Measurements from ENCODE around the gene RGS7BP.

RGS7BP gene

GRCh38 chr5:64585646-64586045, 79.8 kb downstream of the RGS7BP start:
- FAIRE-seq: no peak
- no peak for DNase-seq (ENCODE audit: insufficient read length, low spot score)
- TF ChIP-seq POU2F2 (IDR thresholded peaks at IDR 0.05; ENCODE audit: low read depth, low read length): no peak
- TF ChIP-seq TAF1 (IDR thresholded peaks at IDR 0.05; ENCODE audit: low read depth, low read length): no peak
- TF ChIP-seq POLR2A (IDR thresholded peaks at IDR 0.05; ENCODE audit: low read depth, low read length): no peak
- TF ChIP-seq SPI1 (IDR thresholded peaks at IDR 0.05; ENCODE audit: low read depth, low read length): no peak
- no peak for TF ChIP-seq PAX5 (IDR thresholded peaks at IDR 0.05; ENCODE audit: insufficient read depth, low read length, severe bottlenecking)
- no peak for TF ChIP-seq POLR2AphosphoS5 (IDR thresholded peaks at IDR 0.05; ENCODE audit: low read depth, low read length)

- TF ChIP-seq POLR2A (IDR thresholded peaks at IDR 0.05; ENCODE audit: low read depth, low read length) (no peak), POU2F2 (IDR thresholded peaks at IDR 0.05; ENCODE audit: low read depth, low read length) (no peak), PAX5 (IDR thresholded peaks at IDR 0.05; ENCODE audit: insufficient read depth, low read length, severe bottlenecking) (no peak), SPI1 (IDR thresholded peaks at IDR 0.05; ENCODE audit: low read depth, low read length) (no peak), POLR2AphosphoS5 (IDR thresholded peaks at IDR 0.05; ENCODE audit: low read depth, low read length) (no peak), TAF1 (IDR thresholded peaks at IDR 0.05; ENCODE audit: low read depth, low read length) (no peak)
- DNase-seq (ENCODE audit: insufficient read length, low spot score): no peak
- no peak for FAIRE-seq
Observed at GRCh38 chr5:64587370-64587769, 81.6 kb downstream of the RGS7BP start.

- DNase-seq (ENCODE audit: insufficient read length, low spot score) (no peak), FAIRE-seq (no peak)
- no peak for TF ChIP-seq POLR2AphosphoS5 (IDR thresholded peaks at IDR 0.05; ENCODE audit: low read depth, low read length)
Observed at GRCh38 chr5:64592730-64593341, 87.0 kb downstream of the RGS7BP start.

DNA sequence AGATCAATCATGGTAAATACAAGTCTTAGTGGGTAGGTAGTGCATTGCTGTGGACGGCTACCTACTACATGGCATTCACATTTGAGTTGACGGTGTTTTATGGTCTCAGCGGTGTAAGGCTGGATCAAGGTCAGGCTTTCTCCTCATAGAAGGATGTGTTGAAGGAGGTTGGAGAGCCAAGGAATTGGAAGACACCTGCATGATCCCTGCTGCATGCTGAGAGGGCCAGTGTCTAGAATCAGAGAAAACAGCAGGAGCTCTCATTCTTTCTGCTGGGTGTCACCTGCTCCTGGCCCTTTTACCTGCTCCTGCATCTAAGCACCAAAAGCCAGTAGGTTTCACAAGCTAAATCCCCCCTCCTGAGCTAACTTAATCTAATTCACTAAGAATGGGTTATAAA, 88.2 kb downstream of the RGS7BP start:
- FAIRE-seq (no peak), DNase-seq (ENCODE audit: insufficient read length, low spot score) (no peak)
- TF ChIP-seq PAX5 (IDR thresholded peaks at IDR 0.05; ENCODE audit: insufficient read depth, low read length, severe bottlenecking) (no peak), SPI1 (IDR thresholded peaks at IDR 0.05; ENCODE audit: low read depth, low read length) (no peak)

DNA sequence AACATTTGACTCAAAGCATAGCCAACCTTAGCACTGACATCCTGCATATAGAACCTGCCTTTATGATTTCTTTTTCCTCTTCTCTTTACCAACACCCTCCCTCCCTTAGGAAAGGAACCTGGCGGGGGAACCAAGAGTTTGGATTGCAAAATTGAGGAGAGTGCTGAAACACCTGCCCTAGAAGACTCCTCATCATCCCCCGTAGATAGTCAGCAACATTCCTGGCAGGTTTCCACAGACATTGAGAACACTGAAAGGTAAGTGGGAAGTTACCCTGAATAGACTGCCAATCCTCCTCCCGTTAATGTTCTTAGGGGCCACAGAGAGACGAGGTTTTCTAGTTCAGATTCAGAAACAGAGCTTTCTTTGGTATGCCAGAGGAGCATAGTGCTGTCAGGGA, 88.8 kb downstream of the RGS7BP start:
- DNase-seq (ENCODE audit: insufficient read length, low spot score): no peak

DNA sequence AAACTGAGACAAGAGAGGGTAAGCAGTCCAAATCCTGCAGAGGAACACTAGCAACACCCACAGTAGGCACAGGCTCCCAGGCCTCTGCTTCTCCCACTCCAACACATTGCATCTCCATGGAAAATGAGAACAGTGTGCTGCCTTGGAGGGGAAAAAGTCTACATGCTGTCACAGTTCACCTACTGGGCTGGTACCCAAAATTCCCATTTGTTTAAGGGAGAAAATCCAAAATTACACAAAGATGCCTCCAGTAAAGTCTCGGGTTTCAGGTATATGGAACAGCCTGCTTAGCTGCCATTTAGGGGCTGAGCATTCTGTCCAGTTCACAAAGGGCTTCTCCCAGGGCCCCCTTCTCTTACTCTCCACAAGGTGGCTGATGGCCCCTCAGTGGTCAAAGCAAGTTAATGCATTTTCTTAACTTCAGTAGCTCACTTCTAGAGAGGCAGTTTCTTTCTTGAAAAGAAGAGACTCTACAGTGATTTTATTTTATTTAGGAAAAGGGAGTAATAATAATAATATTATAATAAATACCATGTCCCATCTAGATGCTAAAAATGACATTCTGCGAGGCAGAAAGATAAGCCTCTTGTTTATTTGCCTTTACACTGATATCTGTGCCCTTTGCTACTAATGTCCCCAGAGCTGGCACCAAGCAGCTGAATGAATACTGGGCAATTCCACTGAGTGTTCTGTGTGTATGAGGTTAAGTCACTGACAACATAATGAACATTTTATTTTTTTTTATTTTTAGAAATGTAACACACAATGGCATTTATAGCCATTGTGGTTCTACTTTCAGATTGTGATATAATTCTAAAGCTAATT, 89.4 kb downstream of the RGS7BP start:
- TF ChIP-seq POLR2A (IDR thresholded peaks at IDR 0.05; ENCODE audit: low read depth, low read length): no peak
- no peak for TF ChIP-seq SPI1 (IDR thresholded peaks at IDR 0.05; ENCODE audit: low read depth, low read length)
- TF ChIP-seq TAF1 (IDR thresholded peaks at IDR 0.05; ENCODE audit: low read depth, low read length): no peak
- no peak for TF ChIP-seq POU2F2 (IDR thresholded peaks at IDR 0.05; ENCODE audit: low read depth, low read length)
- DNase-seq (ENCODE audit: insufficient read length, low spot score) (no peak), FAIRE-seq (no peak)

More for the DNA sequence above, 88.8 kb downstream of the RGS7BP start:
- TF ChIP-seq POLR2A (IDR thresholded peaks at IDR 0.05; ENCODE audit: low read depth, low read length) (no peak), POLR2AphosphoS5 (IDR thresholded peaks at IDR 0.05; ENCODE audit: low read depth, low read length) (no peak), SPI1 (IDR thresholded peaks at IDR 0.05; ENCODE audit: low read depth, low read length) (no peak), PAX5 (IDR thresholded peaks at IDR 0.05; ENCODE audit: insufficient read depth, low read length, severe bottlenecking) (no peak), TAF1 (IDR thresholded peaks at IDR 0.05; ENCODE audit: low read depth, low read length) (no peak), POU2F2 (IDR thresholded peaks at IDR 0.05; ENCODE audit: low read depth, low read length) (no peak)
- no peak for FAIRE-seq

GRCh38 chr5:64599226-64599625, 93.4 kb downstream of the RGS7BP start:
- FAIRE-seq (no peak), DNase-seq (ENCODE audit: insufficient read length, low spot score) (no peak)
- TF ChIP-seq POLR2AphosphoS5 (IDR thresholded peaks at IDR 0.05; ENCODE audit: low read depth, low read length): no peak

DNA sequence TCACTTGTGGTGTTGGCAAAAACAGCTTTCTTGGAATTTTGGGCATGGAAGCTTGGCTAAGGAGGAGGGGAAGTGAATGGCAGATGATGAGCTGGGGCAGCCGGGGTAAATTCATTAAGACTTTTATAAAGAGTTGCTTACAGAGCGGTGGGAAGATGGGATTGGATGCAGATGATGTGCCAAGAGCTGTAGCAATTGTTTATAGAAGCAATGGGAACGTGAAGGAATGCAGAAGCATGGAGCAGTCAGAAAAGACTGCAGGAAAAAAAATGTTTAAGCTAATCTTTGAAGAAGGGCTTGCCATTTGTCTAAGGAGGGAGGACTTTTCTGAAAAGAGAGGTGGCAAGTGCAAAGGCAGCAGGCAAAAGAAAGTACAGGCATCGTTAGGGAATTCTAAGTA, 97.9 kb downstream of the RGS7BP start:
- TF ChIP-seq SPI1 (IDR thresholded peaks at IDR 0.05; ENCODE audit: low read depth, low read length): no peak
- no peak for TF ChIP-seq POLR2AphosphoS5 (IDR thresholded peaks at IDR 0.05; ENCODE audit: low read depth, low read length)
- TF ChIP-seq POLR2A (IDR thresholded peaks at IDR 0.05; ENCODE audit: low read depth, low read length): no peak
- TF ChIP-seq POU2F2 (IDR thresholded peaks at IDR 0.05; ENCODE audit: low read depth, low read length): no peak
- TF ChIP-seq TAF1 (IDR thresholded peaks at IDR 0.05; ENCODE audit: low read depth, low read length): no peak
- no peak for TF ChIP-seq PAX5 (IDR thresholded peaks at IDR 0.05; ENCODE audit: insufficient read depth, low read length, severe bottlenecking)
- DNase-seq (ENCODE audit: insufficient read length, low spot score): no peak
- no peak for FAIRE-seq

DNA sequence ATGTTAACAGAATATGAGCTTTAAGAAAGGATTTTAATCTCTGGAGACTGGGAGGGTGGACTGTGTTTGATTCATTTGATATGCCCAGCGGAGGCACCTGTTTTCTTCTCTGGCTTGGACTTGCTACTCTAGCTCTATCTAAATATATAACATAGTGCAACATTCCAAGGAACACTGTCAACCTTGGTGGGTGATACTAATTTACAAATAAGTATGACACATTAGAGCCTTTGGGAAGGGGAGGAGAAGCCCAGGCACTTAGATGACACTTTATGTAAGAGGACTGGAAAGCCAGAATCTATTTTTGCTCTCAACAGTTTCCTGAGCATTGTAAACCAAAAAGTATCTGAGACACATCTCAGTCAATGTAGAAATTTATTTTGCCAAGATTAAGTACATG, 101.1 kb downstream of the RGS7BP start:
- no peak for TF ChIP-seq PAX5 (IDR thresholded peaks at IDR 0.05; ENCODE audit: insufficient read depth, low read length, severe bottlenecking)
- TF ChIP-seq POLR2A (IDR thresholded peaks at IDR 0.05; ENCODE audit: low read depth, low read length): no peak
- TF ChIP-seq TAF1 (IDR thresholded peaks at IDR 0.05; ENCODE audit: low read depth, low read length): no peak
- no peak for TF ChIP-seq SPI1 (IDR thresholded peaks at IDR 0.05; ENCODE audit: low read depth, low read length)
- TF ChIP-seq POU2F2 (IDR thresholded peaks at IDR 0.05; ENCODE audit: low read depth, low read length): no peak
- no peak for TF ChIP-seq POLR2AphosphoS5 (IDR thresholded peaks at IDR 0.05; ENCODE audit: low read depth, low read length)
- FAIRE-seq (no peak), DNase-seq (ENCODE audit: insufficient read length, low spot score) (no peak)

DNA sequence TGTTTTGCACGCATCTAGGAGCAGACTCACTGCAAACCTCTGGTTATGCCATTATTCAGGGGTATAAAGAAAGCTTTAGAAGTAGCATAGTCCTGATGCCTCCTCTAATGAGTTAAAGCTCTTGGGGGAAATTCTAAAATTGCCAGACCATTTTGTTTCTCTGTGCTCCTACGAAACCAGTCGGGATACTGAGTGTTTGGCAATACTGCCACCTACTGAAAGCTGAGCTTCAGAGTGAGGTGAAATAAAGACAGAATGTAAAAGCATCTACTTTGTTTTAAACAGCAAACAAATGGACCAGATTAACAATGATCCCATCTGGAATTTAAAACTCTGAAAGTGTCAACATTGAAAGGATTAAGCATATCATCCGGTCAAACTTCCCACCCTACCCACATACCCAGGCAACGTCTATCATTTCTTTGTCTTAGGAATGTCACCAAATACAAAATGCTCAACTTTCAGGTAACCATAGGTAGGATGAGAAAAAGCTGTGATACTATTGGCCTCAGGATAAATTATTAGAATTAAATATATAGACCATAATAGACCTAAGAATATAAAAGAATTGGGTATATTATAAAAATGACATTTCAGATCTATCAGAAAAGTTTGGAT, 106.6 kb downstream of the RGS7BP start:
- TF ChIP-seq TAF1 (IDR thresholded peaks at IDR 0.05; ENCODE audit: low read depth, low read length) (no peak), SPI1 (IDR thresholded peaks at IDR 0.05; ENCODE audit: low read depth, low read length) (no peak), POLR2AphosphoS5 (IDR thresholded peaks at IDR 0.05; ENCODE audit: low read depth, low read length) (no peak), POU2F2 (IDR thresholded peaks at IDR 0.05; ENCODE audit: low read depth, low read length) (no peak), POLR2A (IDR thresholded peaks at IDR 0.05; ENCODE audit: low read depth, low read length) (no peak), PAX5 (IDR thresholded peaks at IDR 0.05; ENCODE audit: insufficient read depth, low read length, severe bottlenecking) (no peak)
- FAIRE-seq: no peak
- DNase-seq (ENCODE audit: insufficient read length, low spot score): no peak

All from GM12891 (cell line).